ENCODE results near the gene RAD51B. TPM values are rescaled to one million over a fixed set of nuclear protein-coding genes. Genes with fewer than 3 reads are reported as not detected.

RAD51B gene
- total RNA-seq, 2 donors from 2014 or later: 42.6 to 50.0 TPM

DNA sequence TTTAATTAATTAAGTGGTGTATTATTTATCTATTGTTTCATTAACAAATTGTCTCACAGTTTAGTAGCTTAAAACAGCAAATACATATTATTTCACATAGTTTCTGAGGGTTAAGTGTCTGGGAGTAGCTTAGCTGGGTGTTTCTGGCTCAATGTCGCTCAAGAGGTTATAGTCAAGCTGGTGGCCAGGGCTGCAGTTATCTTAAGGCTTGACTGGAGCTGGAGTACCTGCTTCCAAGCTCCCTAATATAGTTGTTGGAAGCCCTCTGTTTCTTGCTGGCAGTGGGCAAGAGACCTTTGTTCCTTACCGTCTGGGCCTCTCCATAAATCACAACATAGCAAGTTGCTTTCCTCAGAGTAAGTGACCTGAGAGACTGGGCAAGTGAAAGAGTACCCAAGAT lies 66.6 kb downstream of the RAD51B start:
- Mint-ChIP-seq H3K4me1 (ENCODE audit: low read depth) (peaks cover 12% of the 10 kb centered on the region), H3K9me3 (no peaks in the 10 kb centered on the region), H3K27me3 (ENCODE audit: low read depth) (no peaks in the 10 kb centered on the region), H3K36me3 (ENCODE audit: insufficient read depth in 2 of 2) (peaks cover 0 to 1% of the 10 kb centered on the region in 2 donors), H3K27ac (no peak overlapping the region), H3K4me3 (no peak overlapping the region)
- no peak for DNase-seq
- no peak for ATAC-seq (replicated peaks in 1 of 2)

DNA sequence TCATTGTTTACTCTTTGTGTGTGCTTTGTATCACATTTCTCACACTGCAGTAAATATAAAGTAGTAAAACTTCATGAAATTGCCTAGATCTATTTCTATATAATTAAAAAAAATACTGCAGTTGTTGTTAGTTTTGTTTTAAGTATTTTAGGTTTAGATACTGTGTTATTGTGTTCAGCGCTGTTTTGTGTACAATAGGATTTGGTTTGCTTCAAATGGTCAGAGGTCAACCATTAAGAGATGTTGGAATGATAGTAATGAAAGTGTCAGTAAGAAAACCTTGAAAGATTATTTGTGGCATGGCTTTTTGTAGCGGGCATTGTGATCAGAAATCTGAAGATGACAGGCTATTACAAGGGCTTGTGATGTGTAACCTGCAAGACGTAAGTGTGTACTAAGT lies 67.9 kb downstream of the RAD51B start:
- Mint-ChIP-seq H3K27me3 (ENCODE audit: low read depth) (no peaks in the 10 kb centered on the region), H3K9me3 (no peaks in the 10 kb centered on the region), H3K4me1 (ENCODE audit: low read depth) (peaks cover 6% of the 10 kb centered on the region), H3K4me3 (no peak overlapping the region), H3K27ac (no peak overlapping the region), H3K36me3 (ENCODE audit: insufficient read depth in 2 of 2) (peaks cover 0 to 1% of the 10 kb centered on the region in 2 donors)
- ATAC-seq (replicated peaks in 1 of 2) (no peak), DNase-seq (no peak)

DNA sequence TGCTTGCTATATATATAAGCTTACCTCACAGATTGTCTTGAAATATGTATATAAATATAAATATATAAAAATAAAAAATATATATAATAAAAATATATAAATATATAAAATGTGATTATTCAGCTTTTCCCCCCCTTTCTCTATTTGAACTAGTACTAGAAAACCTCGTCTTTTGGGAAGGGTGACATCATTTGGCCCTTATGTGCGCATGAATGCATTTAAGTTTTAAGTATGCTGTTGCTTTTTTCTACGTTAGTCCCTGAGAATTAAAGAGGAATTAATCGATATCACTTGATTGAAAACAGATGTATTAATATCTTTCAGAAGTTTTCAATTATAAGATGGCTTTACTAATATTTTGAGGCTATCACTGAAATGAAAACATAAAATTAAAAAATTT lies 69.9 kb downstream of the RAD51B start:
- H3K4me3 Mint-ChIP-seq: no peak overlapping the region
- H3K27me3 Mint-ChIP-seq (ENCODE audit: low read depth): no peaks in the 10 kb centered on the region
- H3K4me1 Mint-ChIP-seq (ENCODE audit: low read depth): peaks cover 3% of the 10 kb centered on the region
- peaks cover 0 to 1% of the 10 kb centered on the region in 2 donors for H3K36me3 Mint-ChIP-seq (ENCODE audit: insufficient read depth in 2 of 2)
- ATAC-seq (replicated peaks in 1 of 2): no peak
- H3K9me3 Mint-ChIP-seq: no peaks in the 10 kb centered on the region
- no peak overlapping the region for H3K27ac Mint-ChIP-seq
- DNase-seq: no peak

DNA sequence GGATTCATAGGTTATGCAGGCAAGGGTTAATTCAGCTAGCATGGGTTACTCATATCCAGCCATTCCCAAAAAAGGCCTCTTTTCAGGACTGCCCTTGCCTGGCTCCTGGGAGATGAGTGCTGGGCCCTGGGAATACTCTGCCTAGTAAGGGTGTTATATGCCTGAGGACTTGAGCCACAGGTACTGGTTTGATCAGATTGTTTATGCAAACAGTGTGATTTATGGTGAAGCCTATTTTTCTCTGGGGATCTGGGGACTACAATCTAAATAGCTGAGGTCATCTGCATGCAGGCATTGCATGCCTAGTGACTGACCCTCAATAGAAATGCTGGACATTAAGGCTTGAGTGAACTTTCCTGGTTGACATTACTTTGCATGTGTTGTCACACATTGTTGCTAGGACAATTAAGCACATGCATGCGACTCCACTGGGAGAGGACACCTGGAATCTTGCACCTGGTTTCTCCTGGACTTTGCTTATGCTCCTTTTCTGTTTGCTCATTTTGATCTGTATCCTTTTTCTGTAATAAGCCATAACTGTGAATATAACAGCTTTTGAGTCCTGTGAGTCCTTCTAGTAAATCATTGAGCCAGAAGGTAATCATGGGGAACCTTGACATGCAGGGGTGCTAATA lies 73.0 kb downstream of the RAD51B start:
- H3K27ac Mint-ChIP-seq: no peak overlapping the region
- no peaks in the 10 kb centered on the region for H3K9me3 Mint-ChIP-seq
- peaks cover 5% of the 10 kb centered on the region for H3K4me1 Mint-ChIP-seq (ENCODE audit: low read depth)

DNA sequence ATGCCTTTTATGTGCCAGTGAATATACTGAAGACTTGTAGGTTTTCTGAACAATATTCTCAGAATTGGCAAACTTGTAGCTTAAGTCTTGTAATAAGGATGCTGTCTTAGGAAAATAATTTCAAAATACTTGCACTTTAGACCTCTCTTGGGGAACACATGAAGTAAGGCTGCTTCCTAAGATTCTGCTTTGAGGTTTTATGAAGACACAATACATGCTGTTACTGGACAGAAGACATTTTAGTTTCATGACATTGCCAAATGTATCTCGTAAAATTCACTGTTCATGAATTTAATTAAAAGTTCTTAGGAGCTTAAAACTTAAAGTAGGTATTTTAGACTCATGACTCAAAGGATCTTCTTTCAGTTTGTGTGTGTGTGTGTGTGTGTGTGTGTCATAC lies 80.7 kb downstream of the RAD51B start:
- peaks cover 5% of the 10 kb centered on the region for H3K4me1 Mint-ChIP-seq (ENCODE audit: low read depth)
- no peak overlapping the region for H3K27ac Mint-ChIP-seq
- DNase-seq (no peak), ATAC-seq (replicated peaks in 1 of 2) (no peak)
- no peaks in the 10 kb centered on the region for H3K27me3 Mint-ChIP-seq (ENCODE audit: low read depth)
- no peak overlapping the region for H3K4me3 Mint-ChIP-seq
- peaks cover 0 to 14% of the 10 kb centered on the region in 2 donors for H3K36me3 Mint-ChIP-seq (ENCODE audit: insufficient read depth in 2 of 2)
- peaks cover 1 to 5% of the 10 kb centered on the region in 2 donors for H3K9me3 Mint-ChIP-seq

More for the DNA sequence above, 73.0 kb downstream of the RAD51B start:
- Mint-ChIP-seq H3K36me3 (ENCODE audit: insufficient read depth in 2 of 2) (peaks cover 0 to 5% of the 10 kb centered on the region in 2 donors), H3K27me3 (ENCODE audit: low read depth) (no peaks in the 10 kb centered on the region), H3K4me3 (no peak overlapping the region)
- DNase-seq: no peak
- ATAC-seq (replicated peaks in 1 of 2): no peak

DNA sequence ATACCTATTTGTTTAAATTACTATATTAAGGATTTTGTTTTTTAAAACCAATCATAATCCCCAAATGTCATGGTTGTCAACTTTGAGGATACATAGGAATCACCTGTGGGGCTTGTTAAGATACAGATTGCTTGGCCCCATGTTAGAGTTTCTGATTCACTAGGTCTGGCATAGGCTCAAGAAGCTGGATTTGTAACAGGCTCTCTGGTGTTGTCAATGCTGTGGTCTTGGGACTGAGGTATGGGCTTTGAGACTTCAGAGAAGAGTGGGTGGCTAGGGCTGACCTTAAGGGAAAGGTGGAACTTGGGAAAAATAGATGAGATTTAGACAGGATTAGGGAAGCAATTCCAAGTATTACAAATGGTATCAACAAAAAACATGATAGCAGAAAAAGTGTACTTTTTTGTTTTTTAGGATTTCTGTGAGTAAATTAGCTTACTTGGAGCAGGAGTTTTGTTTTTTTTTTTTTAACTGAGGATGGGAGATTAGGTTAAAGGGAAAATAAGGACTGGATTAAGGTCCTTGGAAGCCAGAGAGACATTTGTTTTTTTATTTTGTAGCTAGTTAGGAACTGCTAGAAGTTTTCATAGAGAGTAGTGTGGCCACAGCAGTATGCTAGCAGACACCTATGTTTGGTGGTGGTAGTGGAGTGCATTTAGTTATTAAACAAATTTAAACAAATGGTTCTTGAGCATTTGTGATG lies 88.6 kb downstream of the RAD51B start:
- DNase-seq: no peak
- Mint-ChIP-seq H3K27ac (no peak overlapping the region), H3K36me3 (ENCODE audit: insufficient read depth in 2 of 2) (peaks cover 2 to 11% of the 10 kb centered on the region in 2 donors), H3K9me3 (peaks cover 1 to 5% of the 10 kb centered on the region in 2 donors), H3K4me3 (no peak overlapping the region), H3K4me1 (ENCODE audit: low read depth) (no peaks in the 10 kb centered on the region), H3K27me3 (ENCODE audit: low read depth) (no peaks in the 10 kb centered on the region)
- no peak for ATAC-seq (replicated peaks in 1 of 2)

DNA sequence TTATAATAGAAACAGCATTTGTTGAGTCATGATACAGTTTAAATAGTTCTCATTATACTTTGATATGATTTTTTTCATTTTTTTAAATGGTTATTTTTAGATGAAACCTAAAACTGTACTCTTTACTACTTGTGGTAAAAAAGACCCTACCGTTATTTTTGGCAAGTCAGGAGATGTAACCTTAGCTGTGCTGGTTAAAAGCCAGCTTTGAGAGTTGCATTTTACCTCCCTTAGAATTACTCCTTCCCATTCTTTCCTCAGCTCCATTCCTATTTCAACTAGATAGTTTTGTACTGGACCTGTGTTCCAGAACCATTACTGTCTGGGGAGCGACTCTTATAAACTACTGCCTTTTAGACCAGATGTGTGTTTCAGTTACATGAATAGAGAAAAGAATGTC lies 92.0 kb downstream of the RAD51B start:
- Mint-ChIP-seq H3K4me1 (ENCODE audit: low read depth) (no peaks in the 10 kb centered on the region), H3K27me3 (ENCODE audit: low read depth) (no peaks in the 10 kb centered on the region), H3K4me3 (no peak overlapping the region), H3K36me3 (ENCODE audit: insufficient read depth in 2 of 2) (no peaks in the 10 kb centered on the region), H3K27ac (no peak overlapping the region), H3K9me3 (no peaks in the 10 kb centered on the region)
- no peak for ATAC-seq (replicated peaks in 1 of 2)
- DNase-seq: no peak

DNA sequence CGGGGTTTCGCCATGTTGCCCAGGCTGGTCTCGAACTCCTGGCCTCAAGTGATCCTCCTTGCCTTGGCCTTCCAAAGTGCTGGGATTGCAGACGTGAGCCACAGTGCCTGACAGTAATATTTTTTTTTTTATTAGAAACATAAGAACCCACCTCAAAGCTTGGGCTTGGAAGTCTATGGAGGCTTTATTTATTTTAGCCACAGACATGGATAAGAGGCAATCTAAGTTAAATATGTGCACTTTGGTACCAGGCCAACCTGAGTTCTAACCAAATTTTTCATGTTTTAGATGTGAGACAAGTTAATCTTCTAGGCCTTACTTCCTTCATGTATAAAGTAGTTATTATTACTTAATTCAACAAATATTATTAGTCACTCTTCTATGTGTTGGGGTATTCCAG lies 96.9 kb downstream of the RAD51B start:
- Mint-ChIP-seq H3K36me3 (ENCODE audit: insufficient read depth in 2 of 2) (no peaks in the 10 kb centered on the region), H3K9me3 (no peaks in the 10 kb centered on the region), H3K4me1 (ENCODE audit: low read depth) (no peaks in the 10 kb centered on the region), H3K27me3 (ENCODE audit: low read depth) (no peaks in the 10 kb centered on the region), H3K4me3 (no peak overlapping the region), H3K27ac (no peak overlapping the region)
- ATAC-seq (replicated peaks in 1 of 2) (no peak), DNase-seq (no peak)

DNA sequence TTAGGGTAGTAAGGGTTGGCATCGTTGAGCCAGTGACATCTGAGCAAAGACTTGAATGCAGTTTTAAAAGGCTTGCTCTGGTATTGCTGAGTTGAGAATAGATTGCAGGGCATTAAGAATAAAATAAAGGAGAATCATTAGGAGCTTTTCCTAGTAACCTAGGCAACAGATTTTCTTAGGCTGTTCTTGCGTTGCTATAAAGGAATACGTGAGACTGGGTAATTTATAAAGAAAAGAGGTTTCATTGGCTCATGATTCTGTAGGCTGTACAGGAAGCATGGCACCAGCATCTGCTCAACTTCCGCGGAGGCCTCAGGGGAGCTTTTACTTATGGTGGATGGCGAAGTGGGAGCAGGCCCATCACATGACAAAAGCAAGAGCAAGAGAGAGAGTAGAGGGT lies 97.4 kb downstream of the RAD51B start:
- H3K36me3 Mint-ChIP-seq (ENCODE audit: insufficient read depth in 2 of 2): no peaks in the 10 kb centered on the region
- H3K4me3 Mint-ChIP-seq: no peak overlapping the region
- H3K9me3 Mint-ChIP-seq: no peaks in the 10 kb centered on the region
- ATAC-seq (replicated peaks in 1 of 2) (no peak), DNase-seq (no peak)
- no peak overlapping the region for H3K27ac Mint-ChIP-seq
- H3K27me3 Mint-ChIP-seq (ENCODE audit: low read depth): no peaks in the 10 kb centered on the region
- no peaks in the 10 kb centered on the region for H3K4me1 Mint-ChIP-seq (ENCODE audit: low read depth)

DNA sequence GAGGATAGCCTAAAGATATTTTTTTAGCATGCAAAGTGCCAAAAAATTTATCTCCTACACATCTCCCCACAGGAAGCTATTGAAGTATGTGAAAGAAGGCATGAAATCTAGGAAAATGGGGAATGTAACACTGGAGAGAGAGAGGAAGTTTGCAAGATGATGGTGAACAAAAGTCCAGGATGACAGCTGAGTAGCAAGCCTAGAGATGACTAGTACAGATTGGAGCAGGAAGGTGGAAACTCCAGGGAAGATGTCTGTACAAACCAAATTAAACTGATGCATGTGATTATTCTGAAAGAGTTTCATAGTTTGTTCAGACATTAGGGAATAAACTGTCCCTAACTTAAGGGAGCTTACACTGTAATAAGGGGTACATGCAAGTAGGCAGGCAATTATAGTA lies 99.3 kb downstream of the RAD51B start:
- ATAC-seq (replicated peaks in 1 of 2) (no peak), DNase-seq (no peak)
- no peaks in the 10 kb centered on the region for H3K9me3 Mint-ChIP-seq
- no peaks in the 10 kb centered on the region for H3K4me1 Mint-ChIP-seq (ENCODE audit: low read depth)
- H3K27ac Mint-ChIP-seq: no peak overlapping the region
- no peaks in the 10 kb centered on the region for H3K27me3 Mint-ChIP-seq (ENCODE audit: low read depth)
- H3K4me3 Mint-ChIP-seq: no peak overlapping the region
- H3K36me3 Mint-ChIP-seq (ENCODE audit: insufficient read depth in 2 of 2): no peaks in the 10 kb centered on the region

DNA sequence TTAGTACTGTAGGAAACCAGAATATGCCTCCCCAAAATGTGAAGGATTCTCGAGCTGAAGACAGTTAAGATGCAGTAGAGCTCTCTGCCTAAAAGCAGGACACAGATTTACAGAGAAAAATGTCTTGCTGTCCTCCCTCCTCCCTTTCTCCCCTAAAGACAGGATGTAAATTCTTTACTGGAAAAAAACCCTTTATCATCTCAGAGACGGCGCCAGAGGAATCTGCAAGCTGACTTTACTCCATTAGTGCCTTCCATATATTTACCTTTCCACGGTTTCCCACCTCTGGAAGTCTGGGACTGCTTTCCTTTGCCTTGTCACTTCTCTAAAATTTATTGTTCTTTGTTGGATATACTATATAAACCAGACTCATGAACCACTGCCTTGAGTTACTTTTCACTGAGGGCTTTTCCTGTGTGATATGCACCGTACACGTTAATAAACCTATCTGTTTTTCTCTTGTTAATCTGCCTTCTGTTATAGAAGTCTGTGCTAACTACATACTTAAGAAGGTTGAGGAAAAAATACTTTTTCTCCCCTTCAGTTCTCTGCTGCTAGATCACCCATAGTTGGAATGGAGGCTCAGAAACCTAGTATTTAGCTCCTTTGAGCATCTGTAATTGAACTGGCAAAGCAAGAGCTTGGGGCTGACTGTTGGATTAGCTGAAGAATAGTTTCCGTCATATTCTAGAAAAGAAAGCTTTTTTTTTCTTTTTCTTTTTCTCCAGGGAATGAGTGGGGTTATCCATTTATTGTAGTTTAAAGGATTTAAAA lies 99.9 kb downstream of the RAD51B start:
- Mint-ChIP-seq H3K36me3 (ENCODE audit: insufficient read depth in 2 of 2) (peaks cover 0 to 4% of the 10 kb centered on the region in 2 donors), H3K4me1 (ENCODE audit: low read depth) (no peaks in the 10 kb centered on the region), H3K9me3 (peaks cover 0 to 5% of the 10 kb centered on the region in 2 donors), H3K27ac (no peak overlapping the region), H3K4me3 (no peak overlapping the region), H3K27me3 (ENCODE audit: low read depth) (no peaks in the 10 kb centered on the region)
- DNase-seq: no peak
- no peak for ATAC-seq (replicated peaks in 1 of 2)

DNA sequence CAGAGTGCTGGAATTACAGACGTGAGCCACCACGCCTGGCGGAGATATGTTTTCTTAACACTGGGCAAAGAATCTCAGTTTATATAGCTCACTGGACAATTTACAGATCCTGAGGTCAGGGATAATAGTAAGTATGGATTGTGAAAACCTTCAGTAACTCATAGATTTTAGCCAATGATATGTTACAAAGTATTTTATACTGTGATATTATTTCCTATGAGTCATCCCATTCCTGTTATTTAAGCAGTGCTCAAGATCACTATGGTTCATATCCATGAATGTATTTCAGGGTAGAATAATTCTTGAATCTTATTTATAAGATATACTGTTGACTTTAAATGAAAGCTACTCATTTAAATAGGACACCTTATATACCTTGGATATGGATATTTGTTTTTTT lies 107.2 kb downstream of the RAD51B start:
- no peak for ATAC-seq (replicated peaks in 1 of 2)
- no peak for DNase-seq
- no peak overlapping the region for H3K27ac Mint-ChIP-seq
- H3K9me3 Mint-ChIP-seq: peaks cover 13 to 18% of the 10 kb centered on the region in 2 donors
- no peak overlapping the region for H3K4me3 Mint-ChIP-seq
- H3K4me1 Mint-ChIP-seq (ENCODE audit: low read depth): no peaks in the 10 kb centered on the region
- H3K27me3 Mint-ChIP-seq (ENCODE audit: low read depth): no peaks in the 10 kb centered on the region
- peaks cover 9 to 21% of the 10 kb centered on the region in 2 donors for H3K36me3 Mint-ChIP-seq (ENCODE audit: insufficient read depth in 2 of 2)

DNA sequence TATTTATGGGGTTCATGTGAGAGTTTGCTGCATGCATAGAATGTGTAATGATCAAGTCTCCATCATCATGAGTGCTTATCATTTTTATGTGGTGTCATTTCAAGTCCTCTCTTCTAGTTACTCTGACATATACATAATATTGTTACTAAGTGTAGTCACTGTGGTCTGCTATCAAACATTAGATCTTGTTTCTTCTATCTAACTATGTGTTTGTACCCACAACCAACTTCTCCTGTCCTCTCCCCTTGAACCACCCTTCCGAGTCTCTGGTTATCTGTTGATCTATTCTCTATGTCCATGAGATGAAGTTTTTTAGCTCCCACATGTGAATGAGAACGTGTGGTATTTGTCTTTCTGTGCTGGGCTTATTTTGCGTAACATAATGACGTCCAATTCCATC lies 107.7 kb downstream of the RAD51B start:
- Mint-ChIP-seq H3K9me3 (peaks cover 13 to 18% of the 10 kb centered on the region in 2 donors), H3K36me3 (ENCODE audit: insufficient read depth in 2 of 2) (peaks cover 9 to 21% of the 10 kb centered on the region in 2 donors), H3K4me3 (no peak overlapping the region), H3K27ac (no peak overlapping the region), H3K4me1 (ENCODE audit: low read depth) (no peaks in the 10 kb centered on the region), H3K27me3 (ENCODE audit: low read depth) (no peaks in the 10 kb centered on the region)
- ATAC-seq (replicated peaks in 1 of 2) (no peak), DNase-seq (no peak)
